Liver (tissue), 9 donors: Measurements from ENCODE around the gene FBXW11. TPM values are rescaled to one million over a fixed set of nuclear protein-coding genes. Genes with fewer than 3 reads are reported as not detected.

Experiments used
- DNase-seq: peaks from one replicate; pipeline ENCODE4 v3.0.0-alpha.2; 2017; ENCODE audit warnings: low spot score
- H3K27ac ChIP-seq, 2 donors: one replicate each; pipeline ENCODE4 v1.7.0; 2013; ENCODE audit warnings: inconsistent platforms in 2 of 2, low read length in 2 of 2, control low read depth in 1 of 2, low read depth in 1 of 2, mild to moderate bottlenecking in 1 of 2
- H3K27me3 ChIP-seq, 4 donors: one replicate each; pipeline versions ENCODE4 v1.6.1 to v1.7.0; 2013; ENCODE audit warnings: low read length in 3 of 4, inconsistent platforms in 1 of 4, mild to moderate bottlenecking in 1 of 4, moderate library complexity in 1 of 4; ENCODE audit not compliant: control insufficient read depth in 4 of 4, insufficient read depth in 4 of 4
- H3K36me3 ChIP-seq, 4 donors: one replicate each; pipeline versions ENCODE4 v1.6.1 to v1.7.0; 2013; ENCODE audit warnings: low read length in 3 of 4, mild to moderate bottlenecking in 3 of 4, low read depth in 1 of 4, moderate library complexity in 1 of 4; ENCODE audit not compliant: control insufficient read depth in 4 of 4, insufficient read depth in 3 of 4
- H3K4me1 ChIP-seq, 4 donors: one replicate each; pipeline versions ENCODE4 v1.6.1 to v1.7.0; 2013; ENCODE audit warnings: low read length in 3 of 4, mild to moderate bottlenecking in 3 of 4, moderate library complexity in 1 of 4; ENCODE audit not compliant: control insufficient read depth in 4 of 4, insufficient read depth in 4 of 4
- H3K4me3 ChIP-seq, 3 donors: one replicate each; pipeline versions ENCODE4 v1.6.1 to v1.7.0; 2013; ENCODE audit warnings: low read length in 3 of 3, control low read depth in 1 of 3, low read depth in 1 of 3, mild to moderate bottlenecking in 1 of 3
- H3K9ac ChIP-seq, 2 donors: one replicate each; pipeline ENCODE4 v1.7.0; 2013; ENCODE audit warnings: low read length in 2 of 2, mild to moderate bottlenecking in 2 of 2, moderate library complexity in 2 of 2, control low read depth in 1 of 2, low read depth in 1 of 2
- H3K9me3 ChIP-seq, 4 donors: one replicate each; pipeline versions ENCODE4 v1.6.1 to v1.7.0; 2013; ENCODE audit warnings: low read length in 3 of 4; ENCODE audit not compliant: control insufficient read depth in 4 of 4
- EGR1 ChIP-seq, 2 donors: IDR thresholded peaks; 2 replicates each; pipeline ENCODE4 v1.6.1; 2016 to 2018; ENCODE audit warnings: antibody characterized with exemption in 2 of 2, low read depth in 2 of 2
- FOXA1 ChIP-seq: IDR thresholded peaks from 2 replicates; pipeline ENCODE4 v1.6.1; 2016; ENCODE audit warnings: antibody characterized with exemption
- FOXA2 ChIP-seq: IDR thresholded peaks from 2 replicates; pipeline ENCODE4 v1.6.1; 2016; ENCODE audit warnings: antibody characterized with exemption
- HNF4A ChIP-seq, 2 donors: conservative IDR thresholded peaks; 2 replicates each; pipeline ENCODE4 v1.6.1; 2016; ENCODE audit warnings: antibody characterized with exemption in 2 of 2, mild to moderate bottlenecking in 2 of 2
- HNF4G ChIP-seq: IDR thresholded peaks from 2 replicates; pipeline ENCODE4 v1.6.1; 2016; ENCODE audit warnings: antibody characterized with exemption
- JUND ChIP-seq, 2 donors: IDR thresholded peaks; 2 replicates each; pipeline ENCODE4 v1.6.1; 2016; ENCODE audit warnings: antibody characterized with exemption in 2 of 2
- NR2F2 ChIP-seq: IDR thresholded peaks from 2 replicates; pipeline ENCODE4 v1.6.1; 2016; ENCODE audit warnings: antibody characterized with exemption
- RAD21 ChIP-seq, 2 donors: IDR thresholded peaks; 2 replicates each; pipeline ENCODE4 v1.6.1; 2016; ENCODE audit warnings: antibody characterized with exemption in 2 of 2, mild to moderate bottlenecking in 2 of 2
- RXRA ChIP-seq, 2 donors: IDR thresholded peaks; 2 replicates each; pipeline ENCODE4 v1.6.1; 2017 to 2018; ENCODE audit warnings: antibody characterized with exemption in 2 of 2, mild to moderate bottlenecking in 1 of 2
- TAF1 ChIP-seq: conservative IDR thresholded peaks from 2 replicates; pipeline ENCODE4 v1.6.1; 2016; ENCODE audit warnings: antibody characterized with exemption, mild to moderate bottlenecking
- WGBS: extraction: QIAGEN DNeasy Blood & Tissue Kit; methylation state at CpG from one replicate; pipeline ENCODE4 v1.1.7; 2013; 5-methylcytosine and 5-hydroxymethylcytosine counted together
- polyA plus RNA-seq, 2 donors: library from polyadenylated mRNA; stranded (reverse) in 1 of 2; unstranded in 1 of 2; fragments of 200-250 nt in 1 of 2; fragments of >200 nt in 1 of 2; fragmentation: Nextera tagmentation in 1 of 2; extraction: Ambion mirVana in 1 of 2; gene quantifications; one replicate each; pipeline versions ENCODE4 v1.2.1 to v1.2.3, GENCODE V29; 2013 to 2015
- total RNA-seq, 2 donors: library from RNA; depleted of rRNA; stranded (reverse); fragments of >200 nt; gene quantifications; one replicate each; pipeline ENCODE4 v1.2.3, GENCODE V29; 2014
- TF ChIP-seq, protein P1 (sequence below): IDR thresholded peaks from 2 replicates; pipeline ENCODE4 v1.6.1; 2016; ENCODE audit warnings: antibody characterized with exemption
- TF ChIP-seq, protein P2 (sequence below): IDR thresholded peaks from 2 replicates; pipeline ENCODE4 v1.6.1; 2016; ENCODE audit warnings: antibody characterized with exemption, mild to moderate bottlenecking
- TF ChIP-seq, protein P3 (sequence below): IDR thresholded peaks from 2 replicates; pipeline ENCODE4 v1.6.1; 2016; ENCODE audit warnings: antibody characterized with exemption
- TF ChIP-seq, protein P4 (sequence below): IDR thresholded peaks from 2 replicates; pipeline ENCODE4 v1.6.1; 2016; ENCODE audit warnings: antibody characterized with exemption
- donor health status: healthy.
- donor health status: healthy.
- donor health status: healthy.
- donor health status: healthy.
- donor health status: healthy.

Gene FBXW11
- total and polyA plus RNA-seq, 4 donors, result 11.2 to 37.5 (median 22.0) TPM

DNA sequence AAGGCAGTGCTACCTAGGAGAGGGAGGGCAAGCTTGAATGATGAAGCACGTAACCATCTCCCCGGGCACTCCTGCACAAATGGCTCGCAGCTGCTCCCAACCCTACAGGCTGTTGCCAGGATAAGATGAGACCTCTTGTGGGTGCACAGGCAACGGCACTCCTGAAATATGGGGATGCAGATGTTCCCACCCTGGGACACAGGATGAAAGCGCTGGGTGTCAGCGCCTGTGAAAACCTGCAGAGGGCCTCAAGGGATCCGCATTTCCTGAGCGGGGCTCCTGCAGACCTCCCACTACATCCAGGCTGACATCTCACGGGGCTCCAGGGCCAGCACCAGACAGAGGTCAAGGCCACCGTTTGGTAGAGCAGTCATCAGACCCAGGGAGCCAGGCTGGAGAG, 160.1 kb downstream of the FBXW11 start:
- no peak overlapping the region for H3K27ac ChIP-seq
- TF ChIP-seq NR2F2, result no peak
- TF ChIP-seq, protein P1, sequence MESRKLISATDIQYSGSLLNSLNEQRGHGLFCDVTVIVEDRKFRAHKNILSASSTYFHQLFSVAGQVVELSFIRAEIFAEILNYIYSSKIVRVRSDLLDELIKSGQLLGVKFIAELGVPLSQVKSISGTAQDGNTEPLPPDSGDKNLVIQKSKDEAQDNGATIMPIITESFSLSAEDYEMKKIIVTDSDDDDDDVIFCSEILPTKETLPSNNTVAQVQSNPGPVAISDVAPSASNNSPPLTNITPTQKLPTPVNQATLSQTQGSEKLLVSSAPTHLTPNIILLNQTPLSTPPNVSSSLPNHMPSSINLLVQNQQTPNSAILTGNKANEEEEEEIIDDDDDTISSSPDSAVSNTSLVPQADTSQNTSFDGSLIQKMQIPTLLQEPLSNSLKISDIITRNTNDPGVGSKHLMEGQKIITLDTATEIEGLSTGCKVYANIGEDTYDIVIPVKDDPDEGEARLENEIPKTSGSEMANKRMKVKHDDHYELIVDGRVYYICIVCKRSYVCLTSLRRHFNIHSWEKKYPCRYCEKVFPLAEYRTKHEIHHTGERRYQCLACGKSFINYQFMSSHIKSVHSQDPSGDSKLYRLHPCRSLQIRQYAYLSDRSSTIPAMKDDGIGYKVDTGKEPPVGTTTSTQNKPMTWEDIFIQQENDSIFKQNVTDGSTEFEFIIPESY, result no peak
- TF ChIP-seq TAF1, result no peak
- TF ChIP-seq, protein P2, sequence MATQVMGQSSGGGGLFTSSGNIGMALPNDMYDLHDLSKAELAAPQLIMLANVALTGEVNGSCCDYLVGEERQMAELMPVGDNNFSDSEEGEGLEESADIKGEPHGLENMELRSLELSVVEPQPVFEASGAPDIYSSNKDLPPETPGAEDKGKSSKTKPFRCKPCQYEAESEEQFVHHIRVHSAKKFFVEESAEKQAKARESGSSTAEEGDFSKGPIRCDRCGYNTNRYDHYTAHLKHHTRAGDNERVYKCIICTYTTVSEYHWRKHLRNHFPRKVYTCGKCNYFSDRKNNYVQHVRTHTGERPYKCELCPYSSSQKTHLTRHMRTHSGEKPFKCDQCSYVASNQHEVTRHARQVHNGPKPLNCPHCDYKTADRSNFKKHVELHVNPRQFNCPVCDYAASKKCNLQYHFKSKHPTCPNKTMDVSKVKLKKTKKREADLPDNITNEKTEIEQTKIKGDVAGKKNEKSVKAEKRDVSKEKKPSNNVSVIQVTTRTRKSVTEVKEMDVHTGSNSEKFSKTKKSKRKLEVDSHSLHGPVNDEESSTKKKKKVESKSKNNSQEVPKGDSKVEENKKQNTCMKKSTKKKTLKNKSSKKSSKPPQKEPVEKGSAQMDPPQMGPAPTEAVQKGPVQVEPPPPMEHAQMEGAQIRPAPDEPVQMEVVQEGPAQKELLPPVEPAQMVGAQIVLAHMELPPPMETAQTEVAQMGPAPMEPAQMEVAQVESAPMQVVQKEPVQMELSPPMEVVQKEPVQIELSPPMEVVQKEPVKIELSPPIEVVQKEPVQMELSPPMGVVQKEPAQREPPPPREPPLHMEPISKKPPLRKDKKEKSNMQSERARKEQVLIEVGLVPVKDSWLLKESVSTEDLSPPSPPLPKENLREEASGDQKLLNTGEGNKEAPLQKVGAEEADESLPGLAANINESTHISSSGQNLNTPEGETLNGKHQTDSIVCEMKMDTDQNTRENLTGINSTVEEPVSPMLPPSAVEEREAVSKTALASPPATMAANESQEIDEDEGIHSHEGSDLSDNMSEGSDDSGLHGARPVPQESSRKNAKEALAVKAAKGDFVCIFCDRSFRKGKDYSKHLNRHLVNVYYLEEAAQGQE, result no peak
- TF ChIP-seq, protein P3, sequence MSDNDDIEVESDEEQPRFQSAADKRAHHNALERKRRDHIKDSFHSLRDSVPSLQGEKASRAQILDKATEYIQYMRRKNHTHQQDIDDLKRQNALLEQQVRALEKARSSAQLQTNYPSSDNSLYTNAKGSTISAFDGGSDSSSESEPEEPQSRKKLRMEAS, result no peak
- TF ChIP-seq HNF4A (conservative IDR thresholded peaks at IDR 0.05), result no peak
- TF ChIP-seq HNF4G, result no peak
- no peak for TF ChIP-seq RAD21 (IDR thresholded peaks at IDR 0.05)
- no peak for TF ChIP-seq FOXA2
- no peak for TF ChIP-seq EGR1 (IDR thresholded peaks at IDR 0.05; ENCODE audit: low read depth in 2 of 2)
- TF ChIP-seq JUND (IDR thresholded peaks at IDR 0.05), result no peak
- TF ChIP-seq, protein P4, sequence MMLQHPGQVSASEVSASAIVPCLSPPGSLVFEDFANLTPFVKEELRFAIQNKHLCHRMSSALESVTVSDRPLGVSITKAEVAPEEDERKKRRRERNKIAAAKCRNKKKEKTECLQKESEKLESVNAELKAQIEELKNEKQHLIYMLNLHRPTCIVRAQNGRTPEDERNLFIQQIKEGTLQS, result no peak
- no peak for TF ChIP-seq FOXA1
- no peak for TF ChIP-seq RXRA (IDR thresholded peaks at IDR 0.05)
- H3K9me3 ChIP-seq, result no peaks in the 10 kb centered on the region
- 92% methylated on average over 10 of the region's 10 CpGs for WGBS
- no peak overlapping the region for H3K9ac ChIP-seq
- no peak overlapping the region for H3K4me3 ChIP-seq
- no peaks in the 10 kb centered on the region for H3K36me3 ChIP-seq
- no peak for DNase-seq
- no peaks in the 10 kb centered on the region for H3K4me1 ChIP-seq
- no peaks in the 10 kb centered on the region for H3K27me3 ChIP-seq

DNA sequence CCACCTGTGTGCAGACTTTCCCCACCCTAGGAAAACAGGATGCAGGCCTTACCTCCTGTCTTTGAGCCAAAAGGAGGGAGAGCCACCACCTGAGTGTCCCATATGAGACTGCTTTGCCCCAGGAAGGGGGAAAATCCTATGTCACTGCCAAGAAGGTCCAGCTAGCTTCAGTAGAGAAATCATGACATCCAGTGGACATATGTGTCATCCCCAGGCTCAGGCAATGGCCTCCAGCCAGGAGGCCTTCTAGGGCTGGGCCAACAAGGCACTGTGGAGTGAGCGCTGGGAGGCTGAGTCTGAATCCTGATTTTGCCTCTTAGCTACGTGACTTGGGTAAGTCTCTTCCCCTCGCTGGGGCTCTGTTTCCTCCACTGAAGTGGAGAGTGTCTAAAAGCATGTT, 160.6 kb downstream of the FBXW11 start:
- TF ChIP-seq, protein P1, result no peak
- TF ChIP-seq RAD21 (IDR thresholded peaks at IDR 0.05), result peak; percentile 32 to 46
- Histone ChIP-seq H3K4me1 (no peaks in the 10 kb centered on the region), H3K27me3 (no peaks in the 10 kb centered on the region), H3K4me3 (no peak overlapping the region), H3K9ac (no peak overlapping the region), H3K27ac (no peak overlapping the region), H3K9me3 (no peaks in the 10 kb centered on the region), H3K36me3 (no peaks in the 10 kb centered on the region)
- WGBS, result 94% methylated on average over 3 of the region's 3 CpGs
- no peak for DNase-seq
